HEK293 (cell line): ENCODE results near the gene SPECC1.

Experiments used
- FEZF1 ChIP-seq: fragments of 450-650 bp; formaldehyde crosslinking; IDR thresholded peaks from 2 replicates; pipeline ENCODE4 v1.5.1; 2016; ENCODE audit warnings: missing biosample characterization, missing genetic modification characterization
- GLIS1 ChIP-seq: fragments of 450-650 bp; formaldehyde crosslinking; IDR thresholded peaks from 2 replicates; pipeline ENCODE4 v1.5.1; 2016; ENCODE audit warnings: missing biosample characterization, missing genetic modification characterization
- INSM2 ChIP-seq: fragments of 450-650 bp; formaldehyde crosslinking; IDR thresholded peaks from 2 replicates; pipeline ENCODE4 v1.5.1; 2016; ENCODE audit warnings: missing biosample characterization, missing genetic modification characterization
- KLF17 ChIP-seq: fragments of 450-650 bp; formaldehyde crosslinking; IDR thresholded peaks from 2 replicates; pipeline ENCODE4 v1.5.1; 2016; ENCODE audit warnings: missing biosample characterization, missing genetic modification characterization
- OSR2 ChIP-seq: fragments of 450-650 bp; formaldehyde crosslinking; IDR thresholded peaks from 2 replicates; pipeline ENCODE4 v1.5.1; 2016; ENCODE audit warnings: missing biosample characterization, missing genetic modification characterization
- PRDM4 ChIP-seq: fragments of 450-650 bp; formaldehyde crosslinking; IDR thresholded peaks from 2 replicates; pipeline ENCODE4 v1.5.1; 2017; ENCODE audit warnings: missing biosample characterization, missing genetic modification characterization
- ZBTB17 ChIP-seq: fragments of 450-650 bp; formaldehyde crosslinking; IDR thresholded peaks from 2 replicates; pipeline ENCODE4 v1.5.1; 2016; ENCODE audit warnings: missing biosample characterization, missing genetic modification characterization
- ZBTB6 ChIP-seq: fragments of 450-650 bp; formaldehyde crosslinking; IDR thresholded peaks from 2 replicates; pipeline ENCODE4 v1.5.1; 2017; ENCODE audit warnings: missing biosample characterization, missing genetic modification characterization
- ZBTB8A ChIP-seq: fragments of 450-650 bp; formaldehyde crosslinking; IDR thresholded peaks from 2 replicates; pipeline ENCODE4 v1.5.1; 2016; ENCODE audit warnings: missing biosample characterization, missing genetic modification characterization
- ZIC2 ChIP-seq: fragments of 450-650 bp; formaldehyde crosslinking; IDR thresholded peaks from 2 replicates; pipeline ENCODE4 v1.5.1; 2016; ENCODE audit warnings: missing biosample characterization, missing genetic modification characterization
- ZNF138 ChIP-seq: fragments of 450-650 bp; formaldehyde crosslinking; IDR thresholded peaks from 2 replicates; pipeline ENCODE4 v1.5.1; 2016; ENCODE audit warnings: missing biosample characterization, missing genetic modification characterization, borderline replicate concordance
- ZNF18 ChIP-seq: fragments of 450-650 bp; formaldehyde crosslinking; IDR thresholded peaks from 2 replicates; pipeline ENCODE4 v1.5.1; 2016; ENCODE audit warnings: missing biosample characterization, missing genetic modification characterization
- ZNF202 ChIP-seq: fragments of 450-650 bp; formaldehyde crosslinking; IDR thresholded peaks from 2 replicates; pipeline ENCODE4 v1.5.1; 2016; ENCODE audit warnings: missing biosample characterization, missing genetic modification characterization, borderline replicate concordance
- ZNF239 ChIP-seq: fragments of 450-650 bp; formaldehyde crosslinking; IDR thresholded peaks from 2 replicates; pipeline ENCODE4 v1.5.1; 2016; ENCODE audit warnings: missing biosample characterization, missing genetic modification characterization
- ZNF266 ChIP-seq: fragments of 450-650 bp; formaldehyde crosslinking; IDR thresholded peaks from 2 replicates; pipeline ENCODE4 v1.5.1; 2016; ENCODE audit warnings: missing biosample characterization, missing genetic modification characterization, low read depth
- ZNF510 ChIP-seq: fragments of 450-650 bp; formaldehyde crosslinking; IDR thresholded peaks from 2 replicates; pipeline ENCODE4 v1.5.1; 2018; ENCODE audit warnings: mild to moderate bottlenecking, missing genetic modification characterization, missing biosample characterization; ENCODE audit not compliant: insufficient replicate concordance
- ZNF549 ChIP-seq: fragments of 450-650 bp; IDR thresholded peaks from 2 replicates; pipeline ENCODE4 v1.5.1; 2018; ENCODE audit warnings: missing biosample characterization, missing genetic modification characterization, mild to moderate bottlenecking, inconsistent platforms, moderate library complexity
- ZNF596 ChIP-seq: fragments of 450-650 bp; IDR thresholded peaks from 2 replicates; pipeline ENCODE4 v1.5.0; 2018; ENCODE audit warnings: missing biosample characterization, mild to moderate bottlenecking, missing genetic modification characterization, moderate library complexity
- ZNF600 ChIP-seq: fragments of 450-650 bp; formaldehyde crosslinking; IDR thresholded peaks from 2 replicates; pipeline ENCODE4 v1.5.1; 2016; ENCODE audit warnings: missing biosample characterization, missing genetic modification characterization
- ZNF629 ChIP-seq: fragments of 450-650 bp; formaldehyde crosslinking; IDR thresholded peaks from 2 replicates; pipeline ENCODE4 v1.5.1; 2017; ENCODE audit warnings: missing biosample characterization, missing genetic modification characterization
- ZNF843 ChIP-seq: fragments of 450-650 bp; formaldehyde crosslinking; IDR thresholded peaks from 2 replicates; pipeline ENCODE4 v1.5.1; 2016; ENCODE audit warnings: missing biosample characterization, missing genetic modification characterization

Gene SPECC1

GRCh38 chr17:20092973-20093626 is 83.9 kb downstream of the SPECC1 start (continued):
- TF ChIP-seq ZBTB6, result peak; percentile 77; the same call in 1 of the 2 replicates
- peak; percentile 57; the same call in 1 of the 2 replicates for TF ChIP-seq ZNF843 (tag by site-specific recombination)
- peak; percentile 71 for TF ChIP-seq ZNF18
- peak; percentile 70 for TF ChIP-seq ZNF629 (tag by site-specific recombination)
- peak; percentile 75 for TF ChIP-seq ZIC2 (tag by site-specific recombination)
- no peak for TF ChIP-seq ZNF202 (tag by site-specific recombination)
- TF ChIP-seq ZNF600, result peak; percentile 74
- 0 out of 2 replicates have a peak, but pooled peaks have one; percentile 43 for TF ChIP-seq KLF17 (tag by site-specific recombination)
- no peak for TF ChIP-seq ZNF138
- peak; percentile 81 for TF ChIP-seq ZNF510 (tag by site-specific recombination)
- no peak for TF ChIP-seq ZNF239 (tag by site-specific recombination)
- peak; percentile 98 for TF ChIP-seq ZNF266 (tag by site-specific recombination)
- TF ChIP-seq FEZF1 (tag by site-specific recombination), result peak; percentile 83
- peak; percentile 50 for TF ChIP-seq ZBTB17 (tag by site-specific recombination)
- peak; percentile 71 for TF ChIP-seq OSR2
- TF ChIP-seq INSM2 (tag by site-specific recombination), result peak; percentile 73; the same call in 1 of the 2 replicates
- TF ChIP-seq ZBTB8A, result peak; percentile 56
- peak; percentile 75; the same call in 1 of the 2 replicates for TF ChIP-seq ZNF549
- 0 out of 2 replicates have a peak, but pooled peaks have one; percentile 4 for TF ChIP-seq ZNF596 (tag by site-specific recombination)
- TF ChIP-seq PRDM4, result peak; percentile 22; the same call in 1 of the 2 replicates
- TF ChIP-seq GLIS1 (tag by site-specific recombination), result peak; percentile 98
